ENCODE data around the gene REEP3.

Gene REEP3

GRCh38 chr10:63642808-63643207 is 121.6 kb downstream of the REEP3 start:
- TF ChIP-seq CTCF (conservative IDR thresholded peaks at IDR 0.05; ENCODE audit: control insufficient read depth, insufficient read depth, low read depth, low read length), result no peak
- DNase-seq (ENCODE audit: low read depth), result no peak

DNA sequence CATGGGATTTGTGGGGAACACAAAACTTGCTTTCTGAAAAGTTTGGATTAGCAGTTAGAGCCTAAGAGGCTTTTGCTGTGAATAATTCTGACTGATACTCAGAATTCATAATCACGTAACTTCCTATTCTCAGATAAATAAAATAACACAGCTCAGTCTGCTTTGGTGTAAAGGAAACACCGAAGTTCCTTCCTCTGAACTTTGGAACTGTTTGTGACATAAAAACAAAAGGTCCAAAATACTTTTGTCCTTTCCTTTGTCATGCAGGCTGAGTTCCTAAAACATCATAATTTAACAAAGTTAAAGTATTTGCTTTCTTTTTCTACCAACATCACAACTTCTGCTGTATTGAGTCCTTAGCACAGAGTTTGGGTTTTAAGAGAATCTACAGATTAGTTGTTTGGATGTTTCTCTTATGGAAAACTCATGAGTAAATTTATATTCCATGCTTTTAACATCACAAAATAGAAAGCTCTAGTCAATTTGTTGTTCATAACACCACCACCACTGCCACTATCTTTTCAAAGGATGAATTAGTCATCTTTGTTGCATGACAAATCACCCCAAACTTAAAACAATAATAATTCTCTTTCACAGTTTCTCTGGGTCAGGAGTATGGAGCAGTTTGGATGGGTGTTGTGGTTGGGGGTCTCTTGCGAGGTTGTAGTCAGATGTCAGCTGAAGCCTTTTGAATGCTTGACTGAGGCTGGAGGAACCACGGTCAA is 123.4 kb downstream of the REEP3 start:
- no peak for TF ChIP-seq CTCF (conservative IDR thresholded peaks at IDR 0.05; ENCODE audit: control insufficient read depth, insufficient read depth, low read depth, low read length)
- peak; percentile 30 for DNase-seq (ENCODE audit: low read depth)
- H3K4me3 ChIP-seq (ENCODE audit: control insufficient read depth, low read depth, low read length), result no peak overlapping the region

More at GRCh38 chr10:63642808-63643207, 121.6 kb downstream of the REEP3 start:
- H3K4me3 ChIP-seq (ENCODE audit: control insufficient read depth, low read depth, low read length), result no peak overlapping the region

GRCh38 chr10:63645195-63645594 is 124.0 kb downstream of the REEP3 start:
- no peak for DNase-seq (ENCODE audit: low read depth)
- no peak for TF ChIP-seq CTCF (conservative IDR thresholded peaks at IDR 0.05; ENCODE audit: control insufficient read depth, insufficient read depth, low read depth, low read length)
- H3K4me3 ChIP-seq (ENCODE audit: control insufficient read depth, low read depth, low read length), result no peak overlapping the region

GRCh38 chr10:63646491-63646890 is 125.3 kb downstream of the REEP3 start:
- DNase-seq (ENCODE audit: low read depth), result peak; percentile 22
- no peak overlapping the region for H3K4me3 ChIP-seq (ENCODE audit: control insufficient read depth, low read depth, low read length)
- no peak for TF ChIP-seq CTCF (conservative IDR thresholded peaks at IDR 0.05; ENCODE audit: control insufficient read depth, insufficient read depth, low read depth, low read length)

- H3K4me3 ChIP-seq (ENCODE audit: control insufficient read depth, low read depth, low read length), result no peak overlapping the region
- TF ChIP-seq CTCF (conservative IDR thresholded peaks at IDR 0.05; ENCODE audit: control insufficient read depth, insufficient read depth, low read depth, low read length), result no peak
- DNase-seq (ENCODE audit: low read depth), result no peak
Measured at GRCh38 chr10:63651864-63652263, 130.7 kb downstream of the REEP3 start.

DNA sequence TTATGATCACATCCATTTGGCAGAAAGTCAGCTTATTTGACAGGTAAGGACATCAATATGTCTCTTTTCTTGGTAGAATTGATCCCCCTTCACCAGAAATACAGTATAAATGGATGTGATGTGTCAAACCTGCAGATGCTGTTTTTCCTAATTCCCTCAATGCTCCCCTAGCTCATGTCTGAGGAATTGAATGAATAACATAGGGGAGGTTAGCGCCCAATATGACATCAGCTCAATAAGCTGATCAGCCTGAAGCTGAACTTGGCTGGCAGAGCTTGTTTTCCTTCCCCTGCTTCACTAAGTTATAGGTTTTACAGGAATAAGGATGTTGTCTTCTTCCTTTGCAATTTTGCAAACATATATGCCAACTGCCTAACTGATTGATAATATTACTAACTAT is 132.5 kb downstream of the REEP3 start:
- peak; percentile 26 for DNase-seq (ENCODE audit: low read depth)
- TF ChIP-seq CTCF (conservative IDR thresholded peaks at IDR 0.05; ENCODE audit: control insufficient read depth, insufficient read depth, low read depth, low read length), result no peak
- H3K4me3 ChIP-seq (ENCODE audit: control insufficient read depth, low read depth, low read length), result no peak overlapping the region
